ENCODE measurements around the gene KHDC4.

DNA sequence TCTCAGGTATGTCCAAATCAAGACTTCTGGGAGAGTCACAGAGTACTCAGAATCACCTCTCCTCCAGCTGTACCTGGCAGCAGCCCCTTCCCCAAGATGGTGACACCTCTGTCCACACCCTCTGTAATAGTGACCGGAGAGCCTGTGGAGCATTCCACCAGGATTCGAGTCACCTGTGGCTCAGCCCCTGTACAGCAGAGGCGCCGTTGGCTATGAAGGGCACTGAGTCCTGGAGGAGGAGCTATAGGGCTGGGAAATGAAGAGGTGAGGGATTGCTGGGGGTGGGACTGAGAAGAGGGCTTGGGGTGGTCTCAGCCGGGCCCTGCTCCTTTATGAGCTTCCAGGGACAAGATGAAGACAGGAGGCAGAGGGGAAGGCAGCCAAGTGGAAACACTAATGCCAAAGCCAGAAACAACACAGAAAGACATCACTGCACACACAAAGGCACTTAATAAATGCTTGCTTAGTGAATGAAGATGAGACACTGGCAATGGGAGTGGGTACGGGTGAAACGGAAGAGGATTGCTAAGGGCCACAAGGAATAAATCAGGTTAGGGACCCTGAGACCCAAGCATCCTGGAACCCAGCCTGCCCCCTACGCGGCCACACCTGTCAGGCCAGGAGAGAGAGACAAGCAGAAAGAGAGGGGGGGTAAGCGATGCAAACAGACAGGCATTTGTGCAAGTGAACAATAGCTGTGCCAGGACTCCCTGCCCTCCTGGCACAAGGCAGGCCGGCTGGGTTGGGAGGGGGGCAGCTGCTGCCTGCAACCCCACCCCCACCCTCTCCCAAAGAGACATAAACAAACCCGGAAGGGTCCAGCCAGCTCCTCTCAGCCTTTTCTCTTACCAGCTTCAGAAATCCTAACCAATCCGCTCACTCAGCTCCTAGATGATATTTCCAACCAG is 40.2 kb upstream of the KHDC4 start:
- TF ChIP-seq, protein P1, sequence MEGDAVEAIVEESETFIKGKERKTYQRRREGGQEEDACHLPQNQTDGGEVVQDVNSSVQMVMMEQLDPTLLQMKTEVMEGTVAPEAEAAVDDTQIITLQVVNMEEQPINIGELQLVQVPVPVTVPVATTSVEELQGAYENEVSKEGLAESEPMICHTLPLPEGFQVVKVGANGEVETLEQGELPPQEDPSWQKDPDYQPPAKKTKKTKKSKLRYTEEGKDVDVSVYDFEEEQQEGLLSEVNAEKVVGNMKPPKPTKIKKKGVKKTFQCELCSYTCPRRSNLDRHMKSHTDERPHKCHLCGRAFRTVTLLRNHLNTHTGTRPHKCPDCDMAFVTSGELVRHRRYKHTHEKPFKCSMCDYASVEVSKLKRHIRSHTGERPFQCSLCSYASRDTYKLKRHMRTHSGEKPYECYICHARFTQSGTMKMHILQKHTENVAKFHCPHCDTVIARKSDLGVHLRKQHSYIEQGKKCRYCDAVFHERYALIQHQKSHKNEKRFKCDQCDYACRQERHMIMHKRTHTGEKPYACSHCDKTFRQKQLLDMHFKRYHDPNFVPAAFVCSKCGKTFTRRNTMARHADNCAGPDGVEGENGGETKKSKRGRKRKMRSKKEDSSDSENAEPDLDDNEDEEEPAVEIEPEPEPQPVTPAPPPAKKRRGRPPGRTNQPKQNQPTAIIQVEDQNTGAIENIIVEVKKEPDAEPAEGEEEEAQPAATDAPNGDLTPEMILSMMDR (IDR thresholded peaks at IDR 0.05), result no peak
- no peak for TF ChIP-seq POLR2A (IDR thresholded peaks at IDR 0.05)

Measured in uterus (tissue), 2 donors.